VCaP (cell line): ENCODE results near the gene FHOD3.

ENCODE experiments used
- H3K27ac ChIP-seq: fragments of 450-650 bp; 2 replicates; pipeline ENCODE4 v1.5.1; 2017
- CTCF ChIP-seq: fragments of 450-650 bp; conservative IDR thresholded peaks from 2 replicates; pipeline ENCODE4 v1.5.1; 2017; ENCODE audit warnings: mild to moderate bottlenecking, moderate library complexity

FHOD3 gene

GRCh38 chr18:36375118-36375517, 77.6 kb downstream of the FHOD3 start:
- TF ChIP-seq CTCF = no peak

GRCh38 chr18:36376361-36376760, 78.8 kb downstream of the FHOD3 start:
- H3K27ac ChIP-seq = no peak overlapping the region
- no peak for TF ChIP-seq CTCF

More at GRCh38 chr18:36375118-36375517, 77.6 kb downstream of the FHOD3 start:
- H3K27ac ChIP-seq = no peak overlapping the region

GRCh38 chr18:36377626-36378025, 80.1 kb downstream of the FHOD3 start:
- TF ChIP-seq CTCF = no peak
- H3K27ac ChIP-seq = no peak overlapping the region

- no peak overlapping the region for H3K27ac ChIP-seq
- no peak for TF ChIP-seq CTCF
These were observed 80.7 kb downstream of the FHOD3 start for GRCh38 chr18:36378205-36378604.

GRCh38 chr18:36379435-36379984, 82.0 kb downstream of the FHOD3 start:
- no peak overlapping the region for H3K27ac ChIP-seq
- no peak for TF ChIP-seq CTCF

GRCh38 chr18:36380173-36380827, 82.8 kb downstream of the FHOD3 start:
- TF ChIP-seq CTCF = no peak
- H3K27ac ChIP-seq = no peak overlapping the region

- no peak for TF ChIP-seq CTCF
- no peak overlapping the region for H3K27ac ChIP-seq
These were observed 83.6 kb downstream of the FHOD3 start for GRCh38 chr18:36381075-36381474.
